KOPT-K1 (cell line): ENCODE results near the gene RTP5.
"Not testable (repeated sequence)": the region's sequence is repeated elsewhere in the genome, so short reads cannot be mapped to it uniquely, and the experiment has no call there.

ENCODE experiments used
- H3K27ac ChIP-seq: fragments of 200-600 bp; sonication (generic); 2 replicates; pipeline ENCODE4 v1.5.1; 2016; ENCODE audit warnings: antibody characterized with exemption, mild to moderate bottlenecking, low read depth, low read length; ENCODE audit not compliant: poor library complexity, severe bottlenecking
- H3K36me3 ChIP-seq: fragments of 200-600 bp; sonication (generic); 2 replicates; pipeline ENCODE4 v1.5.1; 2017; ENCODE audit warnings: antibody characterized with exemption, mild to moderate bottlenecking, low read length, moderate library complexity; ENCODE audit not compliant: insufficient read depth
- H3K9me3 ChIP-seq: fragments of 200-600 bp; sonication (generic); 2 replicates; pipeline ENCODE4 v1.5.1; 2017; ENCODE audit warnings: antibody characterized with exemption, low read length, mild to moderate bottlenecking; ENCODE audit not compliant: insufficient read depth, poor library complexity, severe bottlenecking

Gene RTP5

DNA sequence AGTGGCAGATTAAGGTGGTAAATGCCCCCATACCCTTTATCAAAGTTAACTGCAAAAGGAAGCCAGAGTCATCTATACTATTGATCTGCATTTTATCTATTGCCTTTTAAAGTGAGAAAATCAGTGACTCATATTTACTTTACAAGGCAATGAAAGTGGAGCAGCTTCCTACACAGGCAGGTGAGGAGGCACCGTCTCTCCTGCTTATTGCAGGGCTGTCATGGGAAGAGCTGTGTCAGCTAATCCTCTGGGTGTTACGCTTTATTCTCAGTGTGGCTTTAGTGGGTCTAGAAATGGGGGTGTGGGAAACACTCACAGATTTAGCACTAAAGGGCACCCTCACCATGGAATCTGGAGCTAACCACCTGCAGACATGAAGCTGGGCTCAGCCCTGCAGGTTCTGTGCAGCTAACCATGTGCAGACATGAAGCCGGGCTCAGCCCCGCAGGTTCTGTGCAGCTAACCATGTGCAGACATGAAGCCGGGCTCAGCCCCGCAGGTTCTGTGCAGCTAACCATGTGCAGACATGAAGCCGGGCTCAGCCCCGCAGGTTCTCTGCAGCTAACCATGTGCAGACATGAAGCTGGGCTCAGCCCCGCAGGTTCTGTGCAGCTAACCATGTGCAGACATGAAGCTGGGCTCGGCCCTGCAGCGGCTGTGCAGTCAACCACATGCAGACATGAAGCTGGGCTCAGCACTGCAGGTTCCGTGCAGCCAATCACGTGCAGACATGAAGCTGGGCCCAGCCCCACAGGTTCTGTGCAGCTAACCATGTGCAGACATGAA lies 53.5 kb downstream of the RTP5 start:
- H3K36me3 ChIP-seq, H3K9me3 ChIP-seq, H3K27ac ChIP-seq: not testable (repeated sequence)
